Ovary (tissue), 3 donors: ENCODE measurements around the gene FAM47E.

Experiments used
- CTCF ChIP-seq, 3 donors: fragments of 450-650 bp in 2 of 3; fragments of 200-600 bp in 1 of 3; IDR thresholded peaks; one replicate each; pipeline versions ENCODE4 v1.5.1 to v1.8.0; 2016 to 2022; ENCODE audit warnings: antibody characterized with exemption in 3 of 3, mild to moderate bottlenecking in 1 of 3
- EP300 ChIP-seq: sonication (generic); formaldehyde crosslinking; IDR thresholded peaks from one replicate; pipeline ENCODE4 v1.6.1; 2017; ENCODE audit warnings: antibody characterized with exemption
- POLR2A ChIP-seq: fragments of 450-650 bp; IDR thresholded peaks from one replicate; pipeline ENCODE4 v1.6.1; 2017; ENCODE audit warnings: antibody characterized with exemption, mild to moderate bottlenecking, moderate library complexity
- donor health status: DM: no; HTN: no; CAD: no.

DNA sequence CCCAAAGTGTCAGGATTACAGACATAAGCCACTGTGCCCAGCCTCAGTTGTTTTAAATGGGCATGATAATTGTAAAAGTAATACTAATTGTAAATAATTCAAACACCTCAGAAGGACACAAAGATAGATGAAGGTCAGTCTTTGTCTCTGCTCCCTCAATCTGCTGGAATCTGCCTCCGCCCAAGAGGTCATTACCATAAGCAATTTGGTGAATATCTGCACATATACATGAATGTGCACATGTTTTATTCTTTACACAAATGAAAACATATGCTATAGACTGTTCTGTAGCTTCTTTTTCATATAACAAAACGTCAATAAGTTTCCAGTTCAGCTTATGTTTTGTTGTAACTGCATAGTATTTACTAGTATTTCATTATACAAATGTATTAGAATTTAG lies 62.0 kb downstream of the FAM47E start:
- no peak for TF ChIP-seq CTCF (IDR thresholded peaks at IDR 0.05)
- no peak for TF ChIP-seq EP300
- no peak for TF ChIP-seq POLR2A
